GM18517 (cell line): Measurements from ENCODE around the gene LAPTM4A.
A peak's percentile ranks its signal among the peaks of the same experiment; 100 is the strongest.

Experiments used
- ATAC-seq: cut with Tn5 transposase; IDR thresholded peaks from one replicate; pipeline ENCODE4 v1.9.1; 2021; ENCODE audit warnings: mild to moderate bottlenecking, moderate library complexity; ENCODE audit not compliant: unreplicated experiment

LAPTM4A gene

GRCh38 chr2:19989342-19989666 lies 62.1 kb downstream of the LAPTM4A start:
- no peak for ATAC-seq

- no peak for ATAC-seq
Measured at GRCh38 chr2:19988600-19988999, 62.8 kb downstream of the LAPTM4A start.

- peak; percentile 74 for ATAC-seq
Measured at GRCh38 chr2:19987936-19988335, 63.5 kb downstream of the LAPTM4A start.
